Measurements from ENCODE around the gene CAMK2A.

The CAMK2A gene

GRCh38 chr5:150303070-150303615 is 13.6 kb upstream of the CAMK2A start:
- DNase-seq (ENCODE audit: low spot score): no peak
- CTCF ChIA-PET: interaction anchor here (0.6 to 1.3 kb wide), 11 partner anchors 14 to 860 kb away, joined by 3 to 8 read pairs (median 3); no protein-coding TSS in a partner anchor
- POLR2A ChIA-PET (ENCODE audit: low non-redundant PET): interaction anchor here (0.8 kb wide), 1 partner anchor 38 kb away, joined by 4 read pairs; no protein-coding TSS in a partner anchor

GRCh38 chr5:150302301-150303069 is 12.9 kb upstream of the CAMK2A start, which contains the start of gene ARSI:
Gene ARSI (minus strand): TSS chr5:150302905. CDS start chr5:150302373, 532 bp downstream.
- ChIA-PET CTCF (interaction anchor here (0.6 to 1.3 kb wide), 13 partner anchors 15 to 859 kb away, joined by 3 to 8 read pairs (median 3); no protein-coding TSS in a partner anchor), POLR2A (ENCODE audit: low non-redundant PET) (interaction anchor here (0.8 kb wide), 1 partner anchor 37 kb away, joined by 4 read pairs; no protein-coding TSS in a partner anchor)
- TF ChIP-seq CTCF (conservative IDR thresholded peaks at IDR 0.05; ENCODE audit: low read depth): no peak; the same call in 1 of the 2 replicates
- DNase-seq (ENCODE audit: low spot score): peak; percentile 91
- H3K27ac ChIP-seq: peak within 1 kb of the TSS; percentile 69

More at GRCh38 chr5:150303070-150303615, 13.6 kb upstream of the CAMK2A start:
- H3K27ac ChIP-seq: peak overlapping the region; percentile 69
- no peak for TF ChIP-seq CTCF (conservative IDR thresholded peaks at IDR 0.05; ENCODE audit: low read depth)

- peak overlapping the region; percentile 69 for H3K27ac ChIP-seq
- ChIA-PET CTCF (interaction anchor here (0.9 to 1.3 kb wide), 5 partner anchors 15 to 50 kb away, joined by 3 to 8 read pairs (median 3); no protein-coding TSS in a partner anchor), POLR2A (ENCODE audit: low non-redundant PET) (no interaction called here)
- no peak for DNase-seq (ENCODE audit: low spot score)
- no peak for TF ChIP-seq CTCF (conservative IDR thresholded peaks at IDR 0.05; ENCODE audit: low read depth)
Measured at GRCh38 chr5:150301901-150302300, 12.3 kb upstream of the CAMK2A start.

- CTCF ChIA-PET: no interaction called here
Measured at GRCh38 chr5:150301170-150301505, 11.6 kb upstream of the CAMK2A start.

GRCh38 chr5:150300496-150301169 is 11.1 kb upstream of the CAMK2A start:
- DNase-seq (ENCODE audit: low spot score): no peak
- TF ChIP-seq CTCF (conservative IDR thresholded peaks at IDR 0.05; ENCODE audit: low read depth): no peak
- POLR2A ChIA-PET (ENCODE audit: low non-redundant PET): no interaction called here
- H3K27ac ChIP-seq: peak overlapping the region; percentile 85
- CTCF ChIA-PET: interaction anchor here (0.6 to 0.9 kb wide), 3 partner anchors 11 to 138 kb away, joined by 3 to 8 read pairs (median 4); no protein-coding TSS in a partner anchor

More at GRCh38 chr5:150301170-150301505, 11.6 kb upstream of the CAMK2A start:
- no peak for DNase-seq (ENCODE audit: low spot score)
- peak overlapping the region; percentile 85 for H3K27ac ChIP-seq
- POLR2A ChIA-PET (ENCODE audit: low non-redundant PET): no interaction called here
- TF ChIP-seq CTCF (conservative IDR thresholded peaks at IDR 0.05; ENCODE audit: low read depth): no peak

Measured in RWPE1 (cell line).